Lower leg skin (tissue), 3 donors: ENCODE data around the gene ABAT.

ENCODE experiments used
- POLR2A ChIP-seq, 2 donors: fragments of 450-650 bp; IDR thresholded peaks; one replicate each; pipeline ENCODE4 v1.6.1; 2016 to 2017; ENCODE audit warnings: antibody characterized with exemption in 2 of 2, mild to moderate bottlenecking in 1 of 2, moderate library complexity in 1 of 2
- TF ChIP-seq, protein P1 (sequence below), 3 donors: fragments of 450-650 bp; IDR thresholded peaks; one replicate each; pipeline ENCODE4 v1.5.1; 2016; ENCODE audit warnings: antibody characterized with exemption in 3 of 3, mild to moderate bottlenecking in 3 of 3, moderate library complexity in 2 of 3

GRCh38 chr16:8720967-8721308, 46.5 kb downstream of the ABAT start:
- TF ChIP-seq, protein P1, sequence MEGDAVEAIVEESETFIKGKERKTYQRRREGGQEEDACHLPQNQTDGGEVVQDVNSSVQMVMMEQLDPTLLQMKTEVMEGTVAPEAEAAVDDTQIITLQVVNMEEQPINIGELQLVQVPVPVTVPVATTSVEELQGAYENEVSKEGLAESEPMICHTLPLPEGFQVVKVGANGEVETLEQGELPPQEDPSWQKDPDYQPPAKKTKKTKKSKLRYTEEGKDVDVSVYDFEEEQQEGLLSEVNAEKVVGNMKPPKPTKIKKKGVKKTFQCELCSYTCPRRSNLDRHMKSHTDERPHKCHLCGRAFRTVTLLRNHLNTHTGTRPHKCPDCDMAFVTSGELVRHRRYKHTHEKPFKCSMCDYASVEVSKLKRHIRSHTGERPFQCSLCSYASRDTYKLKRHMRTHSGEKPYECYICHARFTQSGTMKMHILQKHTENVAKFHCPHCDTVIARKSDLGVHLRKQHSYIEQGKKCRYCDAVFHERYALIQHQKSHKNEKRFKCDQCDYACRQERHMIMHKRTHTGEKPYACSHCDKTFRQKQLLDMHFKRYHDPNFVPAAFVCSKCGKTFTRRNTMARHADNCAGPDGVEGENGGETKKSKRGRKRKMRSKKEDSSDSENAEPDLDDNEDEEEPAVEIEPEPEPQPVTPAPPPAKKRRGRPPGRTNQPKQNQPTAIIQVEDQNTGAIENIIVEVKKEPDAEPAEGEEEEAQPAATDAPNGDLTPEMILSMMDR (IDR thresholded peaks at IDR 0.05), result no peak
- TF ChIP-seq POLR2A (IDR thresholded peaks at IDR 0.05), result no peak
